BE2C (cell line): ENCODE data around the gene LENG8.
"Not testable (repeated sequence)": the region's sequence is repeated elsewhere in the genome, so short reads cannot be mapped to it uniquely, and the experiment has no call there.

Source experiments
- DNase-seq: peaks from one replicate; pipeline ENCODE4 v3.0.0-alpha.2; 2020
- H3K27me3 ChIP-seq: fragments of 250-450 bp; sonication (Bioruptor Pico); 2 replicates; pipeline ENCODE4 v1.5.1; 2020; ENCODE audit warnings: mild to moderate bottlenecking
- H3K36me3 ChIP-seq: fragments of 250-450 bp; sonication (Bioruptor Pico); 2 replicates; pipeline ENCODE4 v1.5.1; 2020; ENCODE audit warnings: mild to moderate bottlenecking
- H3K4me1 ChIP-seq: fragments of 250-450 bp; sonication (Bioruptor Pico); 2 replicates; pipeline ENCODE4 v1.5.1; 2020
- H3K4me3 ChIP-seq: 2 replicates; pipeline ENCODE4 v1.5.1; 2011; ENCODE audit warnings: low read depth, low read length
- H3K9me3 ChIP-seq: fragments of 250-450 bp; sonication (Bioruptor Pico); 2 replicates; pipeline ENCODE4 v1.5.1; 2020
- TF ChIP-seq, protein P1 (sequence below): IDR thresholded peaks from 2 replicates; pipeline ENCODE4 v1.5.1; 2012; ENCODE audit warnings: mild to moderate bottlenecking, low read depth, low read length

The LENG8 gene

GRCh38 chr19:54439174-54439851 lies 9.7 kb upstream of the LENG8 start:
- TF ChIP-seq, protein P1, sequence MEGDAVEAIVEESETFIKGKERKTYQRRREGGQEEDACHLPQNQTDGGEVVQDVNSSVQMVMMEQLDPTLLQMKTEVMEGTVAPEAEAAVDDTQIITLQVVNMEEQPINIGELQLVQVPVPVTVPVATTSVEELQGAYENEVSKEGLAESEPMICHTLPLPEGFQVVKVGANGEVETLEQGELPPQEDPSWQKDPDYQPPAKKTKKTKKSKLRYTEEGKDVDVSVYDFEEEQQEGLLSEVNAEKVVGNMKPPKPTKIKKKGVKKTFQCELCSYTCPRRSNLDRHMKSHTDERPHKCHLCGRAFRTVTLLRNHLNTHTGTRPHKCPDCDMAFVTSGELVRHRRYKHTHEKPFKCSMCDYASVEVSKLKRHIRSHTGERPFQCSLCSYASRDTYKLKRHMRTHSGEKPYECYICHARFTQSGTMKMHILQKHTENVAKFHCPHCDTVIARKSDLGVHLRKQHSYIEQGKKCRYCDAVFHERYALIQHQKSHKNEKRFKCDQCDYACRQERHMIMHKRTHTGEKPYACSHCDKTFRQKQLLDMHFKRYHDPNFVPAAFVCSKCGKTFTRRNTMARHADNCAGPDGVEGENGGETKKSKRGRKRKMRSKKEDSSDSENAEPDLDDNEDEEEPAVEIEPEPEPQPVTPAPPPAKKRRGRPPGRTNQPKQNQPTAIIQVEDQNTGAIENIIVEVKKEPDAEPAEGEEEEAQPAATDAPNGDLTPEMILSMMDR: peak; percentile 76
- Histone ChIP-seq H3K36me3 (peaks cover 3% of the 10 kb centered on the region; the same call in 1 of the 2 replicates), H3K27me3 (peaks cover under 1% of the 10 kb centered on the region; the same call in 1 of the 2 replicates), H3K4me1 (no peaks in the 10 kb centered on the region; the same call in 1 of the 2 replicates), H3K4me3 (no peak overlapping the region), H3K9me3 (no peaks in the 10 kb centered on the region; the same call in 1 of the 2 replicates)
- DNase-seq: peak; percentile 66

GRCh38 chr19:54440641-54441040 lies 8.4 kb upstream of the LENG8 start:
- no peak for DNase-seq
- H3K36me3 ChIP-seq: peaks cover 3% of the 10 kb centered on the region; the same call in 1 of the 2 replicates

DNA sequence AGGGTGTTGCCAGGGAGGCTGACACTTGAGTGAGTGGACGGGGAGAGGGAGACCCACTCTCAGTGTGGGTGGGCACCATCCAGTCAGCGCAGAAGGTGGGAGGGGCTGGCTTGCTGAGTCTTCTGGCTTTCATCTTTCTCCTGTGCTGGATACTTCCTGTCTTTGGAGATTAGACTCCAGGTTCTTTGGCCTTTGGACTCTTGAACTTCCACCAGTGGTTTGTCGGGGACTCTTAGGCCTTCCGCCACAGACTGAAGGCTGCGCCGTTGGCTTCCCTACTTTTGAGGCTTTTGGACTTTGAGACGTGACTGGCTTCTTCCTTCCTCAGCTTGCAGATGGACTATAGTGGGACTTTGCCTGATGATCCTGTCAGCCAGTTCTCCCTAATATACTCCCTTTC lies 4.3 kb upstream of the LENG8 start:
- TF ChIP-seq, protein P1: no peak
- H3K36me3 ChIP-seq: peaks cover 3% of the 10 kb centered on the region; the same call in 1 of the 2 replicates
- DNase-seq: no peak

More at GRCh38 chr19:54440641-54441040, 8.4 kb upstream of the LENG8 start:
- Histone ChIP-seq H3K27me3 (no peaks in the 10 kb centered on the region), H3K4me1 (no peaks in the 10 kb centered on the region), H3K4me3 (no peak overlapping the region), H3K9me3 (no peaks in the 10 kb centered on the region)
- TF ChIP-seq, protein P1: no peak

GRCh38 chr19:54446349-54446748 lies 2.6 kb upstream of the LENG8 start:
- not testable (repeated sequence) for H3K4me1 ChIP-seq, H3K27me3 ChIP-seq, DNase-seq, H3K9me3 ChIP-seq, H3K36me3 ChIP-seq, H3K4me3 ChIP-seq

More for the DNA sequence above, 4.3 kb upstream of the LENG8 start:
- Histone ChIP-seq H3K9me3 (no peaks in the 10 kb centered on the region), H3K4me3 (no peak overlapping the region), H3K4me1 (no peaks in the 10 kb centered on the region), H3K27me3 (no peaks in the 10 kb centered on the region)

DNA sequence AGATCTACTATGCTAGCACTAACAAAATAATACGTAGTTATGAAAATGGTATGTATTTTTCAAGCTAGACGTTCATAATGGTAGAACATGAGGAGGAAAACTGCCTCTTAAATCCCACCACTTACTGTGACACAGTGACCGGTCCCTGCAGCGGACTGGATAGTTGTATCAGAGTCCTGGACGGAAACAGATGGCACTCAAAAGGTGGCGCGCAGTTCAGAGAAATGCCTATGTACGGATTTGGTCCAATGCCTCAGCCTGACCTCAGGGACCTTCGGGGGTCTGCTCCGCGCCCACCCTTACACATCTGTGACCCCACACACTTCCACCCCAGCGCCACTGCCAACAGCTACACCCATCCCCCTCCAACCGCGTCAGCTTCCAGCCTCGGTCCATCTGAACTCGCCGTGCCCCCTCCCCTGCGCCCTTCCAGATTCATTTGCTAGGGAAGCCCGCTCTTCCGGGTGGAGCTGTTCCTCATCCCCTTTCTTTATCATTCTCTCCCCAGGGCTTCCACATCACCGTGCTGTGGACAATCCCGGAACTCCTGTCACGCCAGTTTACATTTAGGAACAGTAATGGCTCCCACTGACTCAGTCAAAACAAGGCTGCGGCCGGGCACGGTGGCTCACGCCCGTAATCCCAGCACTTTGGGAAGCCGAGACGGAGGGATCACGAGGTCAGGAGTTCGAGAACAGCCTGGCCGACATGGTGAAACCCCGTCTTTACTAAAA lies 792 bp upstream of the LENG8 start:
- peaks cover 28% of the 10 kb centered on the region for H3K36me3 ChIP-seq

GRCh38 chr19:54449701-54450069 lies 686 bp downstream of the LENG8 start:
- peaks cover 40% of the 10 kb centered on the region for H3K36me3 ChIP-seq
- H3K4me3 ChIP-seq: peak overlapping the region; percentile 99
- H3K9me3 ChIP-seq: no peaks in the 10 kb centered on the region
- TF ChIP-seq, protein P1: no peak
- H3K27me3 ChIP-seq: no peaks in the 10 kb centered on the region
- no peak for DNase-seq
- no peaks in the 10 kb centered on the region for H3K4me1 ChIP-seq

More for the DNA sequence above, 792 bp upstream of the LENG8 start:
- peak; percentile 61 for DNase-seq
- TF ChIP-seq, protein P1: no peak
- H3K27me3 ChIP-seq: no peaks in the 10 kb centered on the region
- no peaks in the 10 kb centered on the region for H3K4me1 ChIP-seq
- peak overlapping the region; percentile 99 for H3K4me3 ChIP-seq
- no peaks in the 10 kb centered on the region for H3K9me3 ChIP-seq
